HepG2 (cell line): ENCODE measurements around the gene TK1. TPM values are rescaled to one million over a fixed set of nuclear protein-coding genes. Genes with fewer than 3 reads are reported as not detected.

Source experiments
- ATF2 ChIP-seq: sonication (generic); formaldehyde crosslinking; IDR thresholded peaks from 2 replicates; pipeline ENCODE4 v1.4.0; 2020; ENCODE audit warnings: missing genetic modification reagents
- GPBP1L1 ChIP-seq: sonication (generic); formaldehyde crosslinking; IDR thresholded peaks from 2 replicates; pipeline ENCODE4 v1.5.0; 2020; ENCODE audit warnings: mild to moderate bottlenecking, missing genetic modification reagents
- NRL ChIP-seq: sonication (generic); formaldehyde crosslinking; IDR thresholded peaks from 2 replicates; pipeline ENCODE4 v1.5.0; 2020; ENCODE audit warnings: missing genetic modification reagents, mild to moderate bottlenecking, moderate library complexity, borderline replicate concordance
- PHF5A ChIP-seq: IDR thresholded peaks from one replicate; pipeline ENCODE4 v1.6.1; 2018; ENCODE audit warnings: low read depth, missing genetic modification reagents; ENCODE audit not compliant: unreplicated experiment
- SRSF1 ChIP-seq: fragments of 200-400 bp; formaldehyde crosslinking; optimal IDR thresholded peaks from 2 replicates; pipeline ENCODE3; 2017; ENCODE audit warnings: mild to moderate bottlenecking, low read depth, low read length, moderate library complexity
- WIZ ChIP-seq: sonication (generic); formaldehyde crosslinking; IDR thresholded peaks from 2 replicates; pipeline ENCODE4 v1.5.1; 2020; ENCODE audit warnings: mild to moderate bottlenecking, missing genetic modification reagents
- ZNF652 ChIP-seq: IDR thresholded peaks from 2 replicates; pipeline ENCODE4 v1.6.1; 2016; ENCODE audit warnings: low read depth, borderline replicate concordance
- polyA plus RNA-seq, 8 experiments: library from polyadenylated mRNA; depleted of rRNA in 3 of 8; stranded (reverse) in 7 of 8; unstranded in 1 of 8; fragments of >200 nt; fragmentation: Illumina TruSeq in 4 of 8; extraction: Trizol in 4 of 8; gene quantifications; 2 replicates each; pipeline versions ENCODE4 v1.2.1 to v1.2.3, GENCODE V29; 2011 to 2016; ENCODE audit warnings: low read depth in 4 of 8, missing spikeins in 1 of 8, mixed read lengths in 1 of 8; ENCODE audit not compliant: insufficient read depth in 1 of 8
- total RNA-seq, 5 experiments: library from RNA; depleted of rRNA; stranded (reverse); fragments of >200 nt; fragmentation: Illumina TruSeq; extraction: Trizol; gene quantifications; 2 replicates each; pipeline ENCODE4 v1.2.3, GENCODE V29; 2016; ENCODE audit warnings: low read depth in 1 of 5
- TF ChIP-seq, protein P1 (sequence below), 2 experiments: fragments of 450-650 bp in 1 of 2; sonication (generic) in 1 of 2; formaldehyde crosslinking in 1 of 2; IDR thresholded peaks; 2 replicates each; pipeline versions ENCODE4 v1.6.1 to v1.8.0; 2016 to 2022; ENCODE audit warnings: antibody characterized with exemption in 1 of 2, mild to moderate bottlenecking in 1 of 2, missing genetic modification reagents in 1 of 2
- TF ChIP-seq, protein P2 (sequence below): fragments of 450-650 bp; IDR thresholded peaks from 2 replicates; pipeline ENCODE4 v1.6.1; 2016
- TF ChIP-seq, protein P3 (sequence below): sonication (generic); formaldehyde crosslinking; IDR thresholded peaks from 2 replicates; pipeline ENCODE4 v1.4.0; 2020; ENCODE audit warnings: mild to moderate bottlenecking, missing genetic modification reagents

TK1 gene
- total and polyA plus RNA-seq, 2 of the 13 experiments (the other 11 are each of a cell fraction or from before 2014, with no cell fraction given): 45.0 to 96.0 TPM

- TF ChIP-seq, protein P1, sequence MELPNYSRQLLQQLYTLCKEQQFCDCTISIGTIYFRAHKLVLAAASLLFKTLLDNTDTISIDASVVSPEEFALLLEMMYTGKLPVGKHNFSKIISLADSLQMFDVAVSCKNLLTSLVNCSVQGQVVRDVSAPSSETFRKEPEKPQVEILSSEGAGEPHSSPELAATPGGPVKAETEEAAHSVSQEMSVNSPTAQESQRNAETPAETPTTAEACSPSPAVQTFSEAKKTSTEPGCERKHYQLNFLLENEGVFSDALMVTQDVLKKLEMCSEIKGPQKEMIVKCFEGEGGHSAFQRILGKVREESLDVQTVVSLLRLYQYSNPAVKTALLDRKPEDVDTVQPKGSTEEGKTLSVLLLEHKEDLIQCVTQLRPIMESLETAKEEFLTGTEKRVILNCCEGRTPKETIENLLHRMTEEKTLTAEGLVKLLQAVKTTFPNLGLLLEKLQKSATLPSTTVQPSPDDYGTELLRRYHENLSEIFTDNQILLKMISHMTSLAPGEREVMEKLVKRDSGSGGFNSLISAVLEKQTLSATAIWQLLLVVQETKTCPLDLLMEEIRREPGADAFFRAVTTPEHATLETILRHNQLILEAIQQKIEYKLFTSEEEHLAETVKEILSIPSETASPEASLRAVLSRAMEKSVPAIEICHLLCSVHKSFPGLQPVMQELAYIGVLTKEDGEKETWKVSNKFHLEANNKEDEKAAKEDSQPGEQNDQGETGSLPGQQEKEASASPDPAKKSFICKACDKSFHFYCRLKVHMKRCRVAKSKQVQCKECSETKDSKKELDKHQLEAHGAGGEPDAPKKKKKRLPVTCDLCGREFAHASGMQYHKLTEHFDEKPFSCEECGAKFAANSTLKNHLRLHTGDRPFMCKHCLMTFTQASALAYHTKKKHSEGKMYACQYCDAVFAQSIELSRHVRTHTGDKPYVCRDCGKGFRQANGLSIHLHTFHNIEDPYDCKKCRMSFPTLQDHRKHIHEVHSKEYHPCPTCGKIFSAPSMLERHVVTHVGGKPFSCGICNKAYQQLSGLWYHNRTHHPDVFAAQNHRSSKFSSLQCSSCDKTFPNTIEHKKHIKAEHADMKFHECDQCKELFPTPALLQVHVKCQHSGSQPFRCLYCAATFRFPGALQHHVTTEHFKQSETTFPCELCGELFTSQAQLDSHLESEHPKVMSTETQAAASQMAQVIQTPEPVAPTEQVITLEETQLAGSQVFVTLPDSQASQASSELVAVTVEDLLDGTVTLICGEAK (IDR thresholded peaks at IDR 0.05): no peak
- TF ChIP-seq, protein P1 (CRISPR knock-in tag; IDR thresholded peaks at IDR 0.05): no peak
- TF ChIP-seq NRL (CRISPR knock-in tag): no peak; the same call in 1 of the 2 replicates
- TF ChIP-seq, protein P2, sequence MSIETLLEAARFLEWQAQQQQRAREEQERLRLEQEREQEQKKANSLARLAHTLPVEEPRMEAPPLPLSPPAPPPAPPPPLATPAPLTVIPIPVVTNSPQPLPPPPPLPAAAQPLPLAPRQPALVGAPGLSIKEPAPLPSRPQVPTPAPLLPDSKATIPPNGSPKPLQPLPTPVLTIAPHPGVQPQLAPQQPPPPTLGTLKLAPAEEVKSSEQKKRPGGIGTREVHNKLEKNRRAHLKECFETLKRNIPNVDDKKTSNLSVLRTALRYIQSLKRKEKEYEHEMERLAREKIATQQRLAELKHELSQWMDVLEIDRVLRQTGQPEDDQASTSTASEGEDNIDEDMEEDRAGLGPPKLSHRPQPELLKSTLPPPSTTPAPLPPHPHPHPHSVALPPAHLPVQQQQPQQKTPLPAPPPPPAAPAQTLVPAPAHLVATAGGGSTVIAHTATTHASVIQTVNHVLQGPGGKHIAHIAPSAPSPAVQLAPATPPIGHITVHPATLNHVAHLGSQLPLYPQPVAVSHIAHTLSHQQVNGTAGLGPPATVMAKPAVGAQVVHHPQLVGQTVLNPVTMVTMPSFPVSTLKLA: no peak
- TF ChIP-seq SRSF1: no peak
- no peak for TF ChIP-seq ATF2 (CRISPR knock-in tag)
- TF ChIP-seq ZNF652 (CRISPR knock-in tag): no peak
- TF ChIP-seq PHF5A (CRISPR knock-in tag): no peak
- TF ChIP-seq, protein P3, sequence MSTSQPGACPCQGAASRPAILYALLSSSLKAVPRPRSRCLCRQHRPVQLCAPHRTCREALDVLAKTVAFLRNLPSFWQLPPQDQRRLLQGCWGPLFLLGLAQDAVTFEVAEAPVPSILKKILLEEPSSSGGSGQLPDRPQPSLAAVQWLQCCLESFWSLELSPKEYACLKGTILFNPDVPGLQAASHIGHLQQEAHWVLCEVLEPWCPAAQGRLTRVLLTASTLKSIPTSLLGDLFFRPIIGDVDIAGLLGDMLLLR (CRISPR knock-in tag): no peak
- TF ChIP-seq WIZ (CRISPR knock-in tag): no peak
- TF ChIP-seq GPBP1L1 (CRISPR knock-in tag): no peak
Observed at GRCh38 chr17:78130437-78131101, 56.3 kb downstream of the TK1 start, which contains the start of gene TMC8 (continued).
